HEK293 (cell line): Measurements from ENCODE around the gene HINFP.

Experiments
- CTCF ChIA-PET: fragments of 350-600 bp; formaldehyde crosslinking; extraction: SDS; loops from one replicate; lab custom pipeline; 2021; ENCODE audit warnings: antibody characterized with exemption; lab: Yijun Ruan, JAX
- POLR2A ChIA-PET: fragments of 300-600 bp; formaldehyde crosslinking; extraction: SDS; loops from one replicate; lab custom pipeline; 2020; ENCODE audit warnings: antibody characterized with exemption, inconsistent platforms; lab: Yijun Ruan, JAX
- H3K27ac ChIP-seq: fragments of 200-500 bp; sonication (Bioruptor generic); 2 replicates; pipeline ENCODE4 v1.5.1; 2014; ENCODE audit warnings: low read depth, low read length, control low read depth, inconsistent platforms; ENCODE audit errors: extremely low read depth
- H3K36me3 ChIP-seq, 2 experiments: fragments of 200-500 bp in 1 of 2; sonication (Bioruptor generic) in 1 of 2; 1 replicate in 1 of 2; 2 replicates in 1 of 2; pipeline ENCODE4 v1.5.1; 2014 to 2017; ENCODE audit warnings: inconsistent platforms in 2 of 2, low read length in 2 of 2; ENCODE audit not compliant: control insufficient read depth in 2 of 2, insufficient read depth in 1 of 2
- H3K4me1 ChIP-seq: fragments of 200-500 bp; sonication (Bioruptor generic); 2 replicates; pipeline ENCODE4 v1.5.1; 2014; ENCODE audit warnings: mild to moderate bottlenecking, low read length, inconsistent platforms; ENCODE audit not compliant: control insufficient read depth, insufficient read depth
- H3K4me3 ChIP-seq: 2 replicates; pipeline ENCODE4 v1.5.1; 2011; ENCODE audit warnings: low read depth, mild to moderate bottlenecking, control low read depth, low read length, moderate library complexity
- H3K9me3 ChIP-seq: fragments of 200-500 bp; sonication (Bioruptor generic); 2 replicates; pipeline ENCODE4 v1.5.1; 2014; ENCODE audit warnings: low read depth, low read length, inconsistent platforms; ENCODE audit not compliant: control insufficient read depth, insufficient read depth
- GLIS2 ChIP-seq: fragments of 450-650 bp; formaldehyde crosslinking; IDR thresholded peaks from 2 replicates; pipeline ENCODE4 v1.5.1; 2016; ENCODE audit warnings: missing biosample characterization, missing genetic modification characterization
- HOXD13 ChIP-seq: sonication (generic); formaldehyde crosslinking; IDR thresholded peaks from 2 replicates; pipeline ENCODE4 v1.8.0; 2022; ENCODE audit warnings: missing genetic modification reagents, borderline replicate concordance
- PBX3 ChIP-seq: sonication (generic); formaldehyde crosslinking; IDR thresholded peaks from 2 replicates; pipeline ENCODE4 v1.8.1; 2022; ENCODE audit warnings: mild to moderate bottlenecking, moderate library complexity, missing genetic modification reagents
- SETDB1 ChIP-seq: IDR thresholded peaks from one replicate; pipeline ENCODE4 v1.6.1; 2017; ENCODE audit warnings: mild to moderate bottlenecking, low read length, moderate library complexity, mixed read lengths; ENCODE audit not compliant: insufficient read length
- SP2 ChIP-seq: fragments of 450-650 bp; formaldehyde crosslinking; IDR thresholded peaks from 2 replicates; pipeline ENCODE4 v1.5.1; 2016; ENCODE audit warnings: missing biosample characterization, missing genetic modification characterization
- SP3 ChIP-seq: fragments of 450-650 bp; formaldehyde crosslinking; IDR thresholded peaks from 2 replicates; pipeline ENCODE4 v1.5.1; 2016; ENCODE audit warnings: missing biosample characterization, missing genetic modification characterization
- SP7 ChIP-seq: fragments of 450-650 bp; formaldehyde crosslinking; IDR thresholded peaks from 2 replicates; pipeline ENCODE4 v1.5.1; 2016; ENCODE audit warnings: missing biosample characterization, missing genetic modification characterization
- ZBTB11 ChIP-seq: fragments of 450-650 bp; formaldehyde crosslinking; conservative IDR thresholded peaks from 2 replicates; pipeline ENCODE4 v1.5.1; 2016; ENCODE audit warnings: low read depth, missing biosample characterization, missing genetic modification characterization
- ZNF146 ChIP-seq: fragments of 450-650 bp; formaldehyde crosslinking; IDR thresholded peaks from 2 replicates; pipeline ENCODE4 v1.5.1; 2016; ENCODE audit warnings: missing biosample characterization, missing genetic modification characterization
- ZNF175 ChIP-seq: fragments of 450-650 bp; formaldehyde crosslinking; IDR thresholded peaks from 2 replicates; pipeline ENCODE4 v1.5.1; 2016; ENCODE audit warnings: missing biosample characterization, missing genetic modification characterization
- ZNF248 ChIP-seq: fragments of 450-650 bp; formaldehyde crosslinking; IDR thresholded peaks from 2 replicates; pipeline ENCODE4 v1.5.1; 2017; ENCODE audit warnings: missing biosample characterization, missing genetic modification characterization
- ZNF362 ChIP-seq: fragments of 450-650 bp; formaldehyde crosslinking; IDR thresholded peaks from 2 replicates; pipeline ENCODE4 v1.5.1; 2016; ENCODE audit warnings: missing biosample characterization, missing genetic modification characterization
- ZNF514 ChIP-seq: fragments of 450-650 bp; formaldehyde crosslinking; IDR thresholded peaks from 2 replicates; pipeline ENCODE4 v1.5.1; 2016; ENCODE audit warnings: missing biosample characterization, missing genetic modification characterization
- ZNF521 ChIP-seq: fragments of 450-650 bp; formaldehyde crosslinking; IDR thresholded peaks from 2 replicates; pipeline ENCODE4 v1.5.1; 2017; ENCODE audit warnings: missing biosample characterization, mild to moderate bottlenecking, missing genetic modification characterization
- ZNF530 ChIP-seq: fragments of 450-650 bp; formaldehyde crosslinking; IDR thresholded peaks from 2 replicates; pipeline ENCODE4 v1.5.1; 2016; ENCODE audit warnings: low read depth, missing biosample characterization, missing genetic modification characterization
- ZNF645 ChIP-seq: fragments of 450-650 bp; formaldehyde crosslinking; IDR thresholded peaks from 2 replicates; pipeline ENCODE4; 2016; ENCODE audit warnings: missing biosample characterization, missing genetic modification characterization
- ZNF692 ChIP-seq: fragments of 450-650 bp; formaldehyde crosslinking; IDR thresholded peaks from 2 replicates; pipeline ENCODE4 v1.5.1; 2016; ENCODE audit warnings: missing biosample characterization, missing genetic modification characterization
- ZSCAN16 ChIP-seq: fragments of 450-650 bp; formaldehyde crosslinking; IDR thresholded peaks from 2 replicates; pipeline ENCODE4 v1.5.1; 2016; ENCODE audit warnings: missing biosample characterization, missing genetic modification characterization
- ZSCAN5A ChIP-seq: fragments of 450-650 bp; formaldehyde crosslinking; IDR thresholded peaks from 2 replicates; pipeline ENCODE4 v1.5.1; 2016; ENCODE audit warnings: missing biosample characterization, missing genetic modification characterization

HINFP gene

GRCh38 chr11:119110439-119110838 is 10.9 kb upstream of the HINFP start:
- H3K27ac ChIP-seq, result no peak overlapping the region
- ChIA-PET POLR2A (interaction anchor here (5.5 kb wide), 1 partner anchor 10 kb away, joined by 51 read pairs; the partner anchor contains the start of gene HINFP), CTCF (no interaction called here)
- peaks cover 0 to 55% of the 10 kb centered on the region in 2 experiments; a peak in 1 of 3 replicates for H3K36me3 ChIP-seq
- no peaks in the 10 kb centered on the region for H3K4me1 ChIP-seq
- H3K9me3 ChIP-seq, result no peaks in the 10 kb centered on the region
- no peak overlapping the region for H3K4me3 ChIP-seq
- TF ChIP-seq ZNF248 (tag by site-specific recombination) (no peak), GLIS2 (tag by site-specific recombination) (no peak), ZNF514 (no peak), ZNF362 (tag by site-specific recombination) (no peak), PBX3 (CRISPR knock-in tag) (no peak), ZNF530 (tag by site-specific recombination) (no peak), ZSCAN16 (no peak), ZSCAN5A (no peak), SP3 (tag by site-specific recombination) (no peak), ZNF146 (no peak), SP7 (tag by site-specific recombination) (no peak), ZNF521 (tag by site-specific recombination) (no peak), SP2 (no peak), ZNF692 (no peak), SETDB1 (no peak), ZNF175 (tag by site-specific recombination) (no peak), HOXD13 (no peak), ZBTB11 (tag by site-specific recombination) (no peak), ZNF645 (no peak)
